HG02623 (cell line): ENCODE data around the gene KCNJ2.
A peak's percentile ranks its signal among the peaks of the same experiment; 100 is the strongest.

Experiments used
- ATAC-seq: cut with Tn5 transposase; IDR thresholded peaks from one replicate; pipeline ENCODE4 v1.9.1; 2021; ENCODE audit warnings: moderate library complexity; ENCODE audit not compliant: unreplicated experiment

The KCNJ2 gene

DNA sequence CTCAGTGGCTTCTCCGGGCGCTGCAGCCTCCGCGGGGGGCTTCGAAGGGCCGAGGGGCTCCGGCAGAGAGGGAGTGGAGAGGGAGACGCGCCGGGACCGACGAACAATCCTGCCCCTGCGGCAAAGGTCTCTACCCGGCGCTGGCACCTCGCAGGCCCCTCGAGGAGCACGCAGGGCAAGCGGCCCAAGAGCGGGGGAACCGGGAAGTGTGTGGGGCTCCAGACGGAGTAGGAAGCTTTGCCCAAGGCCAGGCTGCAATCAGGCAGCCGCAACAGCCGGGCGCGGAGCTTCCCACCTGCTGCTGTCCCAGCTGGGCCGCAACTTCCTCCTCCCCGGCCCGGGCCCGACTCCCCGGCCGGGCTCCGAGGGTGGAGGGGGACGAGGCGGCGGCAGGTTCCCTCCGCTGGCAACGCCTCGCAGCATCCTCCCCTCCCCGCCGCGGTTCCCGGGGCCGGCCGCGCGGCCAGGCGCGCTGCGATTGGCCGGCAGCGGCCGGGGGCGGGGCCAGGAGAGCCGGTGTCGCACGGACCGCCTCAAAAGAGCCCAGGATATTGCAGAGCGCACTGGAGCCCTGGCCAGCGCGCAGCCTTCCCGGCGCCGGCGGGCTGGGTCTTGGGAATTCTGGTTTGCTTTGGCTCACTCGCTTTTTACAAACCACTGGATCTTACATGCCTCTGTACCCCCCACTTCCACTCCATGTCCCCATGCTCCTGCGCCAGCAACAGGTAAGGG, at the start of gene KCNJ2:
TSS of gene KCNJ2 (plus strand) at position 556 of the 732 bp plus-strand sequence. CDS start 5,508 bp downstream, outside the sequence.
- ATAC-seq = peak; percentile 96

DNA sequence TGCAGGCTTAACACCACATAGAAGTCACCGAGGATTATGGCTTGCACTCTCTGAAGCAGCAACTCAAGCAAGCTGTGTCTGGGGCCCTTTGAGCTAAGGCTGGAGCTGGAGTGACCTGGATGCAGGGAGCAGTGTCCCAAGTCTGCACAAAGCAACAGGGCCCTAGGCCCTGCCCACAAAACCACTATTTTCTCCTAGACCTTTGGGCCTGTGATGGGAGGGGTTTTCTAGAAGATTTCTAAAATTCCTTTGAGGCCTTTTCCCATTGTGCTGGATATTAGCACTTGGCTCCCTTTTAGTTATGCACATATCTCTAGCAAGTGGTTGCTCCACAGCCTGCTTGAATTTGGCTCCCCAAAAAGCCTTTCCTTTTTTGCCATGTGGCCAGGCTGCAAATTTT, 49.8 kb upstream of the KCNJ2 start:
- ATAC-seq = no peak

DNA sequence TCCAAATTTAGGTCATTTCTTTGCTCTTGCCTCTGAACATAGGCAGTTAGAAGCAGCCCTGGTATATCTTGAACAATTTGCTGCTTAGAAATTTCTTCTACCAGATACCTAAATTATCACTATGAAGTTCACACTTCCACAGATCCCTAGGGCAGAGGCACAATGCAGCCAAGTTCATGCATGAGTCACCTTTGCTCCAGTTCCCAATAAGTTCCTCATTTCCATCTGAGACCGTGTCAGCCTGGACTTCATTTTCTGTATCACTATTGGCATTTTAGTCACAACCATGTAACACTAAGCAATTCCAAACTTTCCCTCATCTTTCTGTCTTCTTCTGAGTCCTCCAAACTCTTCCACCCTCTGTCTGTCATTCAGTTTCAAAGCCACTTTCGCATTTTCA, 49.3 kb upstream of the KCNJ2 start:
- no peak for ATAC-seq

DNA sequence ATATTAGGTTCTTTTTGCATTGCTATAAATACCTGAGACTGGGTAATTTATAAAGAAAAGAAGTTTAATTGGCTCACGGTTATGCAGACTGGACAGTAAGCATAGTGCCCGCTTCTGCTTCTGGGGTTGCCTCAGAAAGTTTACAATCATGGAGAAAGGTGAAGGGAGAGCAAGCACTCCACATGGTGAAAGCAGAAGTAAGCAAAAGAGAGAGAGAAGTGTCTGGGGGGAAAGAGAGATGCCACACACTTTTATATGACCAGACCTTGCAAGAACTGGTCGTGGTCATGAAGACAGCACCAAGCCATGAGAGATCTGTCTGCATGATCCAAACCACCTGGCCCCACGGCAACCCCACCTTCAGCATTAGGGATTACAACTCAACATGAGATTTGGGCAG, 48.9 kb upstream of the KCNJ2 start:
- no peak for ATAC-seq

DNA sequence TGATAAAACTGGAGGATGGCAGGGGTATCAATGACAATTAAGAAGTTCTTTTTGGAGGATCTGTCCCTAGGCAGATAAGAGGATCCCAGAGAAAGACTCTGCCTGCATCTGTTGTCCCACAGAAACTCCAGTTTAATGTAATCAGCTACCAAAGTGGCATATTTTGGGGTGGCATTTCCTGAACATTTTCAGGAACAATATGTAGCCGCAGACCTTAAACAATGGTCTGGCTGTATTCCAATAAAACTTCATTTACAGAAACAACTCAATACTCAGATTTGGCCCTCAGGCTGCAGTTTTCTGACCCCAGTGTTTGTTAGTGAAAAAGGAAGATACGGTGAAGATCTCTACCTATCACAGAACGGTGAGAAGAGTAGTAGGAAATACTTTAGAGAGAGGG, 48.2 kb upstream of the KCNJ2 start:
- ATAC-seq = no peak

DNA sequence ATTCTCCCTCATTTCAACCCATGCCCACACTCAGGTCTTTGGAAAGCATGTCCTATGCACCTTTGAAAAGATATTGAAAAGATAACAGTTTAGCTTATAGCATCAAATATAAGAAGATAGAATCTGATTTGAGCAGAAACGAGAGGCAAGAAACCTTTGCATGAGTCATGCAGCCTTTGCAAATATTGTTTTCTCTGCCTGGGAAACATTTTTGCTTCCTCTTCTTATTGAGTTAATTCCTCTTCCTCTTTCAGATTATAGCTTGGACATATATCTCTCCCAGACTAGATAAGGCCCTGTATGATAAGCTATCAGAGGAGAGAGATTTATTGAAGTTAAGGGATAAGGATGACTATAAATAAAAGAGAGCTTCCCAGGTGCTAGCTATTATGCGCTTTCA, 46.1 kb upstream of the KCNJ2 start:
- ATAC-seq = no peak

DNA sequence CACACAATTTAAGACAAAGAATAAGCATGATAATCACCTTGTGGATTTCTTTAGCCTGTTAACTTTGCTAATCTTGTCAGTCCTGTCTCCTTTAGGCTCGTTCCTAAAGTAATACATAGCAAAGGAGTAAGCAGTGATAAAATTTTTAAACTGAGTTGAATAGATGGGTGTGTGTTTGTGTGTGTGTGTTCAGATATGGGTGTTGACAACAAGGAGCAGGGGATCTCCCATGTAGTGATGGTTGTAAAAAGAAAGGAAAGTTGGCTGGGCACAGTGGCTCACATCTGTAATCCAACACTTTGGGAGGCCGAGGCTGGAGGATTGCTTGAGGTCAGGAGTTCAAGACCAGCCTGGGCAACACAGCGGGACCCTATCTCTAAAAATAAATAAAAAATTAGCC, 44.6 kb upstream of the KCNJ2 start:
- ATAC-seq = no peak

DNA sequence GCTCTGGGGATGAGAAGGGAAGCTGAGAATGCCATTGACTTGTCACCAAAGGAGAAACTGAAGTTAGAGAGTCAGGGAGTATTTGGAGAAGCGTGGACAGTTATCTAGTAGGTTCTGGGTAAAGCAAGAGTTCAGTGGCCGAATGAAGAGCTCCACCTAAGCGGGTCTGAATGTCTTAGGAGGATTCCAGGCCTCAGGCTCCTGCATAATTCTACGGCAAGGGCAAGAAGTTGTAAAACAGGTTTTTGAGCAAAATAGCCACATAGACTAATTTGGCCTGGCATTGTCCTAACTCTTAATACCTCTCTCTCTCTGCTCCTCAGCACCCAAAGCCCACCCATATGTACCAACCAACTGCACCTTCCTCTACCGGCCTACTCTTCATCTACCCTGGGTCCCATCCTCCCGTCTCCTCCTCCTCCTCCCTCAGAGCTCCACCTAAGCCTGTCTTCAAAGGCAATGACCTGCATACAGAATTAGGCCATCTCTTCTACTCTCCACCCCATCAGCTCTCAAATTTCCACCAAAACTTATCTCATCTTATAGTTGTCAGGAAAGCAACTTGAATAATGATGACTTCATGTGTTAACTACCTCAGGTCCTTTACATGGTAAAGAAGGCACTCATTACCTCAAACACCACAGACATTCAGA, 42.0 kb upstream of the KCNJ2 start:
- no peak for ATAC-seq

DNA sequence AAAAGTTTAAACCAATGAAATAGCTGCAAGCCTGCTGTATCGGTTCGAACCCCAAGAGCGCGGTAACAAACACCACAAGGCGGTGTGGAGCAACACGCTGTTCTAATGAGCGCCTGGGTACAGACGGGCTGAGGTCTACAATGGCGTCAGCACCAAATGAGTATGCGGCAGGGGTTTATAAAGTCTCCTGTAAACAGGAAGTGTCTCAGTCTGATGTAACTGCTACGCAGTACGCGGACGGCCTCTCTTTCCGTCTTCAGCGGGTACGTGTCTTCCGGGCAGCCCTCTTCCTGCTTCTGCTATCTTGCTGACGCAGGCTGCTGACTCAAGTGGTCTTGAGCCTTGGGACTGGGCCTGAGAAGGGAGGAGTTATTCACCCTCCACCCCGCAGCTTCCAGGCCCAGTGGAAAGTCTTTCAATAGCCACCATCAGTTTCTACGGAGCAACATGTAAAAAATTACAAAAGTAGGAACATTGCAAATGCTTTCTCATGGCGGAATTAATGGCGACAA, 40.5 kb upstream of the KCNJ2 start:
- no peak for ATAC-seq

DNA sequence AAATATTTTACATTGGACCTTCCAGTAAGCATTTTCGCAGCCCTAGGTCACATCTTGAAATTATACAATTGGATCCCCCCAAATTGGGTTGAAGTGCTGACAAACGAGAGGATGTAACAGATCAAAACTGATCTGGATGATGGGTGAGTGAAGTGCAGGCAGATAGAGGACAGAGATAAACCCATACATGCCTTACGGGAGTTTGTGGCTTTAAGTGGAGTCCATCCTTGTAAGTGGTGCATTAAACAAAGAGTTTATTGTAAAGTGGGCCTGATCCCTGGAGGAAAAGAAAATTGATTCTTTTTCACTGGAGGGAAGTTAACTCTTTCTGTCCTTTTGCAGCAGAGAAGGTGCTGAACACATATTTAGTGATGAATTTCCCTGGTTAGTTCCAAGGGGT, 39.0 kb upstream of the KCNJ2 start:
- no peak for ATAC-seq

DNA sequence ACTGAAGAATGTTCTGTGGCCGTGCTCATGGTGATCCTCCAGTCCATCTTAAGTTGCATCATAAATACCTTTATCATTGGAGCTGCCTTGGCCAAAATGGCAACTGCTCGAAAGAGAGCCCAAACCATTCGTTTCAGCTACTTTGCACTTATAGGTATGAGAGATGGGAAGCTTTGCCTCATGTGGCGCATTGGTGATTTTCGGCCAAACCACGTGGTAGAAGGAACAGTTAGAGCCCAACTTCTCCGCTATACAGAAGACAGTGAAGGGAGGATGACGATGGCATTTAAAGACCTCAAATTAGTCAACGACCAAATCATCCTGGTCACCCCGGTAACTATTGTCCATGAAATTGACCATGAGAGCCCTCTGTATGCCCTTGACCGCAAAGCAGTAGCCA, 36.8 kb upstream of the KCNJ2 start:
- no peak for ATAC-seq

DNA sequence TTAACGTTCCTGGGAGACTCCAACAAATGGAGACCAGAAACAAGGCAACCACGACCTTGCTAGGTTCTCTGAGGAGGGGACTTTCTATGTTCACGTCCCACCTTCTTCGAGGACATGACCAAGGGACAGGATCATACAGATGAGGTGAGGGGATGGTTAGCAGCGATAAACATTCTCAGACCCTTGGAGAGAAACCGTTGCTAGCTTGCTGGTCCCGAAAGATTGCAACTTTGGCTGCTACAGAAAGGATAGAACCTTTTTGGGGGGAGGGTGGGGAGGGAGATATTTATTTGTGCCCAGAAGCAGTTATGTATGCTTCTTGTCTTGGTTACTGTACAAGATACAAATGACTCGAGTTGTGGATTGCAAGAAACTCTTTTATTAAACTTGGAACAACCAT, 35.3 kb upstream of the KCNJ2 start:
- no peak for ATAC-seq

DNA sequence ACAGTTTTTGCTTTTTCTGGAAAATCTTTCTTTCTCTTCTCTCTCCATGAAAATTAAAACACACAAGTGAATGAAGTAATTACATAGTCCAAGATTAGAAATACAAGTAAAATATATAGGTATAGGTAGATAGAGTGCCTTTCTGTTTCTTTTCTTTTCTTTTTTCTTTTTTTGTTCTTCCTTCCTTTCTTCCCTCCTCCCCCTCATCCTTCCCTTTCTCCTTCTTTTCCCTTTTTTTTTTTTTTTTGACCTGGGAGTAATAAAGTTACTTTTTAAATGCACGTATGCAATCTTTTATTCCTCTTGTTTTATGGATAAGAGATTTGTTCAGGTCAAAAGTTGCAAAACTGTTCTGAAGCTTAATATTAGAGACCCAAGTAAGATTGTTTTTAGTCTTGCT, 34.6 kb upstream of the KCNJ2 start:
- no peak for ATAC-seq

DNA sequence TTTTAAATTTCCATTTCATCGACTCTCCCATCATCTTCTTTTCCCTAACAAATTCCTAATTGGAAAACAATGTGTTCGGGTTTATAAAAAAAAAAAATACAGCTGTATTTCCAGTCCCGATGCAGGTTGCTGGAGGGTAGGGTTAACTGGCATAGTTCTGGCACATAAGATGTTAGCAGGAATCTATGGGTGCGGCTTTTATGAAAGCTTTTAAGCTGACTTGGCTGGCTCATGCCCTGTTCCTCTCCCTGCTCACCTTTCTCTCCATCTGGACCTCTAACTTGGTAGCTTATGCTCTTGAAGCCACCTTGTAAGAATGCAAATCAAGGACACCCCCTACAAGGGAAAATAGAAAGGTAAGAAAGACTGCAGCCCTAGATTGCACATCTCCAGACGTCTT, 33.2 kb upstream of the KCNJ2 start:
- no peak for ATAC-seq

DNA sequence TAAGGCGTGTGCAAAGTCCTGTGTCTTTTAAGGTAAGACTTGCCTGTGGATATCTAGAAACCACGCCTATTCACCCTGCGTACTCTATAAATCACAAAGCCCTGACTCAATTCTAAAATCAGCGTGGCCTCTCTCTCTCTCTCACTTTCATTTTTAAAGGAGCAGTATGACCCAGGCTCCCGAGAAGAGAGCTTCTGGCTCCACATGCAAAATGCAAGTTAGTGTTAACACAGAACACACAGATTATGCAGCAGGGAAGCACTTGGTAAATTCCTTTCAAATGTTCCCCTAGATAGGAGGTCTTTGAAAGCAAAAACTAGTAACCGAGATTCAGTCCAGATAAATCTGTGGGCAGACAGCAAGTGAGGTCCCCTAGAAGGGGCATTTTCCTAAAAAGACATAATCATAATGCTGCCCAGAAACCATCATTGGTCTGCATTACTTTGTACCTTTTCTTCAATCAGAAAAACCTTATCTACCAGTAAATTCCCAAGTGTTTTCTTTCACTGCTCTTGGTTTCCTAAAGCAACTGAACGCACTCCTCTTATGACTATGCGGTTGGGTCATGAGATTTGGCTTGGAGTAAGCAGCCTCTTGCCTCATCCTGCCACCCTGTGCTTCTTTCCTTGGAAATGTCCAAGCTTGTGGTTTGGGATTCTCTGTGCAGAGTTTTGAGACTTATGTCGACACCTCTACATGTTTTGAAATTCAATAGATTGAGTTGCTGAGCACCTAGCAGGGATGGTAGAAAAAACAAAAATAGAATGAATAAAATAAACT, 31.7 kb upstream of the KCNJ2 start:
- ATAC-seq = peak; percentile 100

DNA sequence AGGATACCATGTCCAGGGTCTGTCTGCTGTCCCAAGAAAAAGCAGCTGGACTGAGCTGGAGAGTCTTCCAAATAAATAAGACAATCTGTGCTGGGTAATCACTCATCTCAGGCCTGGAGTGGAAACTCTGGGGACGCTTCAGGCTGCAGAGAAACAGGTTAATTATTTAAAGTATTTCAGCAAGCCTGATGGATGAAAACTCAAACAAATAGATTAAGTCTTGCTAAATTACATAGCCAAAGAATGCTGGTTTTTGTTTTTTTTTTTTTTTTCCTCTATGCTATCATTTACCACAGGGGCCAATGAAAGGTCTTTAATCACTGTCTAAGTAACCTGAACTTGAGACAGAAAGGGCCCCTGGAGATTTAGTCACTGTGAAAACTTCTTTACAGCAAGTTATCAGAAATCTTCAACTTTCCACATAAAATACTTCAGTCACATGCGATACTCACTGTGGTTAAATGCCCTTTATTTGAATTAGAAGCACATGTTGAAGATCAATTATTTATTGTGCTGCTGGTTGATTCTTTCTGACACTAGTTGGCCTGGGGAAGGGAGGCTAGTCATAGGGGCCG, 31.0 kb upstream of the KCNJ2 start:
- no peak for ATAC-seq

DNA sequence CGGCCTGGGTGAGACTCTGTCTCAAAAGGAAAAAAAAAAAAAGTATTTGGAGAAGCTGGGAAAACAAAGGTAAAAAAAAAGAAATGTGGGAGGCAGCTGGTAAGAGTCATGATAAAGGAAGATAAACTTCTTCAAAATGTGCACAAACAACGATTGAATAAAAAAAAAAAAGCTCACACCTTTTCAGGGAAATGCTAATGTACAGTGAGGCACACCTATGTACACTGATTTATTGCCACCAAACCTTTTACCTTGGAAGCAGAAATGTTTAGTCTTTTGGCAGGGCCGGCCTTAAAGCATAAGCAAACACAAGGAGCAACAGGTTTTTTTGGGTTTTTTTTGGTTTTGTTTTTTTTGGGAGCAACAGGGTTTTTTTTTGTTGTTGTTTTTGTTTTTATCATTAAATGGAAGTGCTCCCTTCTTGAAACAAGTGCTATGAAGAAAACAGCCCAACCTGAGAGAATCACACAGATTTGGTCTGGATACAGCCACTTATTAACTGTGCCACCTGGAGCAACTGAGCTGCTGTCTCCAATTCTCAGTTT, 29.8 kb upstream of the KCNJ2 start:
- ATAC-seq = no peak

DNA sequence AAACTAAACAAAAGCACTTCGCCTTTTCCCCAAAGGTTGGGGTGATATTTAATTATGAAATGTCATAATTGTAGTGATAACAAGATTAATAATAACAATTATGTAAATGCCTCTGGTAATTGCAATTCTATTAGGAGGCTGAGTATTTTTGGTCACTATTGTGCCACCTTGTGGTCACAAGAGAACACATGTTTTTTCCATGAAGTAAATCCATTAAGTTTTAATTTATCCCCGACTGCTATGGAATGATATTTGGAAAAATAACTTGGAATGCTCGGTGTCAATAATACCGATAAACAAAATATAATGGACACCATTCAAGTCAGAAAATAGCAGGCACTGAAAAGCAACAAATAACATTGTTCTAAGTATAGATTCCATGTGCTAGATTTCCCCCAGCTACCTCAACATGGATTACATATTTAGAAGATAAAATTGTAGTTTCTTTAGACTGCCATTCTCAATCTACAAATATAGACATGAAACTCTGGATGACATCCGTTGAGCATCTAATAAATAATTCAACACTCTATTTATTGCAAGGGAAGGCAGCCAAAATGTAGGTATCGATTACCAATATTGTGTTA, 25.0 kb upstream of the KCNJ2 start:
- ATAC-seq = no peak

DNA sequence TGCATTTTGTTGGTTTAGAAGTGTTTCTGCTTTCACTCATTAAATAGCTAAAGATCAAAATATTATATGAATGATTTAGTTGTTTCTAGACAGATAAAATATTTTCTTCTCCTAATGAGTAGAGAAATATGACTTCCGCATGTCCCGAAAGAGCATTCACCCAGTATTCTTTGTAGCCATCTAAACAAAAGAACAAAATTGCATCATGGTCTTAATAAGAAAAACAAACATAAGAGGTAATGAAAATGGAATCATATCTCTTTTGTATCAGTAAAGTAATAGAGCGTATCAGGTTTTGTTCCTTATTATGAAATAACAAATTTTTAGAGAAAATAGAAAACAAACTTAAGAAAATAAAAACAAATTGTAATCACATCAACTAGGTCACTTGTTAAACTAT, 16.1 kb upstream of the KCNJ2 start:
- ATAC-seq = no peak

DNA sequence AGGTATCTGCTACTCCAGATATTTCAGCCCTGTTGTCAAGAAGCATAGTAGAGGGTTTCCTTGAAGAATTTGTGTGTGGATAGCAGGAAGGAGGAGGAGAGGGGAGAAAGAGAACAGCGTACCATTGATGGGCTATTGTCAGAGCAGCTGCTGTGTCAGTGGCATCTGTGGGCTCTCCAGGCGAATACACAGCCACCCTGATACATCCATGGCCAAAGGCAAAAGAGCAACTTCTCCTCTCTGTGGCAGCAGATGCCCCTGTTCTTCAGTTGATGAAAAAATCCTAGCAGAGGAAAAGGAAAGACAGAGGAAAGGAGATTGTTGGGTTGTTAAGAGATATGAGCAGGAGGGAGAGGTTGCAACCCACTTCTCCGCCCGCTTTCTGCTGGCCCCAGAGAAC, 12.2 kb upstream of the KCNJ2 start:
- ATAC-seq = no peak

DNA sequence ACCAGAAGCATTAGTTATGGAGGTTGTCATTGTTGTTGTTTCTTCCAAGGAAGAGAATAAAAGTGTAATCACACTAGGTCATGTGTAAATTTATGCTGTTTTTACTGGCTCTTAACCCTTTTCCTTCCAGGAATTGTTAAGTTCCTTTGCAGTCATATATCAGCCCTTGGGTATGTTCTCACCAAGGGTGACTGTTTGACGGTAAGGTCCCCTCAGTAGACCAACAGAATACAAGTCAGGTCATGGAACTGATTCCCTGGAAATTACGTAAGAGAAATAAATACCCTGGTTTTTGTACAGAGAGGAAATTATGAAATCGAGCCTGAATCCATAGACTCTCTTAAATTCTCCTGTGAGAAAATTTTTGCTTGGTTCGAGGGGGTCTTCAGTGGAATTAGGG, 11.2 kb upstream of the KCNJ2 start:
- no peak for ATAC-seq
